ENCODE results near the gene TMUB1. TPM values are rescaled to one million over a fixed set of nuclear protein-coding genes. Genes with fewer than 3 reads are reported as not detected.

The TMUB1 gene
- total RNA-seq, 2 experiments from 2014 or later: 56.0 to 59.6 TPM

DNA sequence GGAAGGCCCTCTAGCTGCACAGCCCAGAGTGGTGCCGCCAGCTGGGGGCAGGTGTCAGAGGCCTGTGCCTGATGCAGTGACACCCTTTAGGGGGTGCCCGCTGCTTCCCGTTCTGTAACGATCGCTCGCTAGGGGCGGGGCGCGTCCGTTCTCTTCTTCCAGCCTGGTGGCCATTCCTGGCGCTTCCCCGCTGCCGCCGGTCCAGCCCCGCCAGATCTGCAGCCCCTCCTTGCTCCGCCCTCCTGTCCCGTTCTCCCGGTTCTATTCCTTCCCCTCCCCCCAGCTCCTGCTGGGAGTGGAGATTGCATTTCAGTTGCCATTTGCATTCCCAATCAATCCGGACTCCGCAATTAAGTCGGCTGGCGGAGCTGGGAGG, 42.2 kb upstream of the TMUB1 start:
- Histone ChIP-seq H3K79me2 (ENCODE audit: insufficient read depth, low read depth, low read length) (no peaks in the 10 kb centered on the region), H3K4me3 (ENCODE audit: low read depth, low read length, poor library complexity, severe bottlenecking) (no peak overlapping the region), H3K4me1 (ENCODE audit: insufficient read depth, low read length, poor library complexity, severe bottlenecking) (no peaks in the 10 kb centered on the region), H3K4me2 (ENCODE audit: low read length) (no peak overlapping the region), H3K27ac (ENCODE audit: low read depth, low read length, poor library complexity, severe bottlenecking) (no peak overlapping the region), H2AFZ (ENCODE audit: low read length) (no peak overlapping the region), H3K9me2 (ENCODE audit: insufficient read depth, low read length) (no peaks in the 10 kb centered on the region), H3K9me3 (ENCODE audit: low read length) (no peaks in the 10 kb centered on the region), H3K36me3 (ENCODE audit: insufficient read depth, low read length) (no peaks in the 10 kb centered on the region), H4K20me1 (ENCODE audit: insufficient read depth, low read length) (no peaks in the 10 kb centered on the region)
- BruUV-seq (replicated peaks): no TSS peak
- intact Hi-C loops (cut with micrococcal nuclease; ENCODE audit: unreplicated experiment): loop anchor here (2.0 kb wide), 1 partner anchor 39 kb away; no protein-coding TSS in a partner anchor
- POLR2A ChIA-PET: no interaction called here
- DNase-seq (ENCODE audit: low spot score): no peak
- CTCF ChIA-PET (ENCODE audit: unreplicated experiment): no interaction called here
- TF ChIP-seq, protein P1, sequence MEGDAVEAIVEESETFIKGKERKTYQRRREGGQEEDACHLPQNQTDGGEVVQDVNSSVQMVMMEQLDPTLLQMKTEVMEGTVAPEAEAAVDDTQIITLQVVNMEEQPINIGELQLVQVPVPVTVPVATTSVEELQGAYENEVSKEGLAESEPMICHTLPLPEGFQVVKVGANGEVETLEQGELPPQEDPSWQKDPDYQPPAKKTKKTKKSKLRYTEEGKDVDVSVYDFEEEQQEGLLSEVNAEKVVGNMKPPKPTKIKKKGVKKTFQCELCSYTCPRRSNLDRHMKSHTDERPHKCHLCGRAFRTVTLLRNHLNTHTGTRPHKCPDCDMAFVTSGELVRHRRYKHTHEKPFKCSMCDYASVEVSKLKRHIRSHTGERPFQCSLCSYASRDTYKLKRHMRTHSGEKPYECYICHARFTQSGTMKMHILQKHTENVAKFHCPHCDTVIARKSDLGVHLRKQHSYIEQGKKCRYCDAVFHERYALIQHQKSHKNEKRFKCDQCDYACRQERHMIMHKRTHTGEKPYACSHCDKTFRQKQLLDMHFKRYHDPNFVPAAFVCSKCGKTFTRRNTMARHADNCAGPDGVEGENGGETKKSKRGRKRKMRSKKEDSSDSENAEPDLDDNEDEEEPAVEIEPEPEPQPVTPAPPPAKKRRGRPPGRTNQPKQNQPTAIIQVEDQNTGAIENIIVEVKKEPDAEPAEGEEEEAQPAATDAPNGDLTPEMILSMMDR (conservative IDR thresholded peaks at IDR 0.05; ENCODE audit: low read length): no peak
- TF ChIP-seq EZH2phosphoT487 (IDR thresholded peaks at IDR 0.05; ENCODE audit: borderline replicate concordance, low read depth, low read length): no peak

DNA sequence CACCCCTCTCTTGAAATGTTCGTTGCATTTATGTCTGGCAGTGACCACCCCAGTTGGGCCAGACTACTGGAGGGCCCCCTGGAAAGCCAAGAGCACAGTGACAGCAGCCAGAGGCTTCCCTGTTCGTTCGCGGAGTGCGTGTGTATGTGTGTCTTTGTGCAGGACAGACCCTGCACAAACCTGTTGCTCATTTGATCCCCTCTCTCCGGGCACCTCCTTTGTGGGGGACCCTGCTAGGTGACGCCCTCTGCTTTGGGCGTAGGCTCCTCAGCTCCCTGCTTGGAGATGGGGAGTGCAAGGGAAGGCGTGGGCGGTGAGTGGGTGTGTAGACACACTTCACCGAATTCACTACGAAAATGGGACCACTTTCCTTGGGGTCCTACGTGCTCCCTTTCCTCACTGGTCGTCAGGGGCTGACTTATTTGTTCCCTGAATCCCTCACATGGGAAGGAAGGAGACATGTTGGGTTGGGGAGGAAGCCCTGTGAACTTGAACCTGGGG, 41.7 kb upstream of the TMUB1 start:
- H3K4me2 ChIP-seq (ENCODE audit: low read length): no peak overlapping the region
- intact Hi-C loops (cut with micrococcal nuclease; ENCODE audit: unreplicated experiment): loop anchor here (1.0 to 5.0 kb wide), 4 partner anchors 40 to 177 kb away; no protein-coding TSS in a partner anchor
- H3K4me3 ChIP-seq (ENCODE audit: low read depth, low read length, poor library complexity, severe bottlenecking): no peak overlapping the region
- H4K20me1 ChIP-seq (ENCODE audit: insufficient read depth, low read length): no peaks in the 10 kb centered on the region
- no peaks in the 10 kb centered on the region for H3K9me3 ChIP-seq (ENCODE audit: low read length)
- no peaks in the 10 kb centered on the region for H3K36me3 ChIP-seq (ENCODE audit: insufficient read depth, low read length)
- POLR2A ChIA-PET: no interaction called here
- no peak overlapping the region for H2AFZ ChIP-seq (ENCODE audit: low read length)
- BruUV-seq (replicated peaks): no TSS peak
- no peak for TF ChIP-seq EZH2phosphoT487 (IDR thresholded peaks at IDR 0.05; ENCODE audit: borderline replicate concordance, low read depth, low read length)
- TF ChIP-seq, protein P1 (conservative IDR thresholded peaks at IDR 0.05; ENCODE audit: low read length): no peak
- CTCF ChIA-PET (ENCODE audit: unreplicated experiment): interaction anchor here (1.4 kb wide), 1 partner anchor 17 kb away, joined by 3 read pairs; no protein-coding TSS in a partner anchor
- no peaks in the 10 kb centered on the region for H3K9me2 ChIP-seq (ENCODE audit: insufficient read depth, low read length)
- no peaks in the 10 kb centered on the region for H3K79me2 ChIP-seq (ENCODE audit: insufficient read depth, low read depth, low read length)
- no peak for DNase-seq (ENCODE audit: low spot score)
- H3K4me1 ChIP-seq (ENCODE audit: insufficient read depth, low read length, poor library complexity, severe bottlenecking): no peaks in the 10 kb centered on the region
- H3K27ac ChIP-seq (ENCODE audit: low read depth, low read length, poor library complexity, severe bottlenecking): no peak overlapping the region

DNA sequence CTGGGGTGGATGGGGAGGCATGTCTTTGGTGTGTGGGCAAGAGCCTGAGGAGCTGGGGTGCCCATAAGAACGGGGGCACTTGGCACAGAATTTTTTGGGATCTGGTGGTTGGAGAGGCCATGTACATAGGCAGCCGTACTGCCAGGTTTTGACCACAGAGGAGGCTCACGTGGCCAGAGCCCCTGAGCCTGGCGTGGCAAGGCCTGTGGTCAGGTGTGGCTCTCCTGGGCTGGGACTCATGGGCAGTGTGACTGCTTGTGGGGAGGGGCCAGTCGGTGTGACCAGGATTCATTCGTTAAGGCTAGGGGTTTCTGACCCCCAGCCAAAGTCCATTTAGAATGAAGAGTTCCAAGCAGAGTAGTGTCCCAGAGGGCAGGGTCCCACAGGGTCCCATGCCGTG, 41.2 kb upstream of the TMUB1 start:
- BruUV-seq (replicated peaks): no TSS peak
- no peak for TF ChIP-seq EZH2phosphoT487 (IDR thresholded peaks at IDR 0.05; ENCODE audit: borderline replicate concordance, low read depth, low read length)
- no peaks in the 10 kb centered on the region for H4K20me1 ChIP-seq (ENCODE audit: insufficient read depth, low read length)
- H3K36me3 ChIP-seq (ENCODE audit: insufficient read depth, low read length): no peaks in the 10 kb centered on the region
- H2AFZ ChIP-seq (ENCODE audit: low read length): no peak overlapping the region
- no peaks in the 10 kb centered on the region for H3K4me1 ChIP-seq (ENCODE audit: insufficient read depth, low read length, poor library complexity, severe bottlenecking)
- POLR2A ChIA-PET: no interaction called here
- no peaks in the 10 kb centered on the region for H3K9me2 ChIP-seq (ENCODE audit: insufficient read depth, low read length)
- H3K27ac ChIP-seq (ENCODE audit: low read depth, low read length, poor library complexity, severe bottlenecking): no peak overlapping the region
- CTCF ChIA-PET (ENCODE audit: unreplicated experiment): interaction anchor here (1.4 kb wide), 1 partner anchor 16 kb away, joined by 3 read pairs; no protein-coding TSS in a partner anchor
- no peak for DNase-seq (ENCODE audit: low spot score)
- no peaks in the 10 kb centered on the region for H3K79me2 ChIP-seq (ENCODE audit: insufficient read depth, low read depth, low read length)
- H3K4me2 ChIP-seq (ENCODE audit: low read length): no peak overlapping the region
- no peaks in the 10 kb centered on the region for H3K9me3 ChIP-seq (ENCODE audit: low read length)
- intact Hi-C loops (cut with micrococcal nuclease; ENCODE audit: unreplicated experiment): loop anchor here (1.0 to 5.0 kb wide), 4 partner anchors 40 to 178 kb away; no protein-coding TSS in a partner anchor
- H3K4me3 ChIP-seq (ENCODE audit: low read depth, low read length, poor library complexity, severe bottlenecking): no peak overlapping the region

Measured in OCI-LY7 (cell line).